LNCAP (cell line): ENCODE results near the gene HEATR5A.

Experiments
- TF ChIP-seq, protein P1 (sequence below): fragments of 450-650 bp; IDR thresholded peaks from 2 replicates; pipeline ENCODE4 v1.5.1; 2017; ENCODE audit warnings: mild to moderate bottlenecking

HEATR5A gene

DNA sequence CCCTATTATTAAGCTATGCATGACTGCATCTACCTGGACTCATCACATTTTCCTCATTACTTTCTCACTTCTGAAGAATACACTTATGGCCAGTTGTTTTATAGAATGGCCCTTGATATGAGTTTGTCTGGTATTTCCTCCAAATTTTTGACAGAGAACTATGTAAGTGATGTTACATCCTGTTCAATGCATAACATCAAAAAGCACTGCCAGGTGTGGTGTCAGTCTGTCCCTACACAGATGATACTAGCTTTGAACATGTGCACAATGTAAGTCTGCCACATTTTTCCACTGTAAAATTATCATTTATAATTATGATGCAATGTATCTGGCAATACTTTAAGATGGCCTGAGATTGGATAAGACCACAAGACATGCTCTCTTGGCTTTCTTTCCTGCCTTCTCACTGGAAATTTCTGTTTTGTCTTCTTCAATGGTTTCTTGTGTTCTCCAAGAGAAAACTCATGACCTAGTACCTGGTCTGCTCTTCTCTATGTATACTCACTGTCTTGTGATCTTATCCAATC lies 28.3 kb downstream of the HEATR5A start:
- TF ChIP-seq, protein P1, sequence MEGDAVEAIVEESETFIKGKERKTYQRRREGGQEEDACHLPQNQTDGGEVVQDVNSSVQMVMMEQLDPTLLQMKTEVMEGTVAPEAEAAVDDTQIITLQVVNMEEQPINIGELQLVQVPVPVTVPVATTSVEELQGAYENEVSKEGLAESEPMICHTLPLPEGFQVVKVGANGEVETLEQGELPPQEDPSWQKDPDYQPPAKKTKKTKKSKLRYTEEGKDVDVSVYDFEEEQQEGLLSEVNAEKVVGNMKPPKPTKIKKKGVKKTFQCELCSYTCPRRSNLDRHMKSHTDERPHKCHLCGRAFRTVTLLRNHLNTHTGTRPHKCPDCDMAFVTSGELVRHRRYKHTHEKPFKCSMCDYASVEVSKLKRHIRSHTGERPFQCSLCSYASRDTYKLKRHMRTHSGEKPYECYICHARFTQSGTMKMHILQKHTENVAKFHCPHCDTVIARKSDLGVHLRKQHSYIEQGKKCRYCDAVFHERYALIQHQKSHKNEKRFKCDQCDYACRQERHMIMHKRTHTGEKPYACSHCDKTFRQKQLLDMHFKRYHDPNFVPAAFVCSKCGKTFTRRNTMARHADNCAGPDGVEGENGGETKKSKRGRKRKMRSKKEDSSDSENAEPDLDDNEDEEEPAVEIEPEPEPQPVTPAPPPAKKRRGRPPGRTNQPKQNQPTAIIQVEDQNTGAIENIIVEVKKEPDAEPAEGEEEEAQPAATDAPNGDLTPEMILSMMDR: no peak

DNA sequence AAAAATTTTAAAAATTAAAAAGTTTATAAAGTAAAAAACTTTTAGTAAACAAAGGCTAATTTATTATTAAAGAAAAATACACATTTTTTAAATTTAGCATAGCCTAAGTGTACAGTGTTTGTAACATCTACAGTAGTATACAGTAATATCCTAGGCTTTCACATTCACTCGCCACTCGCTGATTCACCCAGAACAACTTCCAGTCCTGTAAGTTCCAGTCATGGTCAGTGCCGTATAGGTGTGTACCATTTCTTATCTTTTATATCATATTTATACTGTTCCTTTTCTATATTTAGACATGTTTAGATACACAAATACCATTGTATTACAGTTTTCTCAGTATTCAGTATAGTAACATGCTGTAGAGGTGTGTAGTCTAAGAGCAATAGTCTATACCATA lies 28.9 kb downstream of the HEATR5A start:
- TF ChIP-seq, protein P1: no peak

DNA sequence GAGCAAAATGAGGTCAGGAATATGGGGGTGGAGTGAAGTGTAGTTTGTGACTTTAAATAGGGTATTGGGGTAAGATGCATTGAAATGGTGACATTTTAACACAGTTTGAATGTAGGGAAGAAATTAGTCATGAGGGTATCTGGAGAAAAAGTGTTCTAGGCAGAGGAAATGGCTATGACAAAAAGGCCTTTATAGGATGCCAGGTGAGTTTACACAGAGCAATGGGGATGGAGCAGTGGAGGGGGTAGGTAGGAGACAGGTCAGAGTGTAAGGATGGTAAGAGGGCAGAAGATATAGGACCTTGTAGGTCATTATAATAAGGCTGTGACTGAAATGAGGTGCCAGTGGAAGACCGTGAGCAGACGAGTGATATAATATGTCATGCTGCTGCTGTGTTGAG lies 30.4 kb downstream of the HEATR5A start:
- TF ChIP-seq, protein P1: no peak

DNA sequence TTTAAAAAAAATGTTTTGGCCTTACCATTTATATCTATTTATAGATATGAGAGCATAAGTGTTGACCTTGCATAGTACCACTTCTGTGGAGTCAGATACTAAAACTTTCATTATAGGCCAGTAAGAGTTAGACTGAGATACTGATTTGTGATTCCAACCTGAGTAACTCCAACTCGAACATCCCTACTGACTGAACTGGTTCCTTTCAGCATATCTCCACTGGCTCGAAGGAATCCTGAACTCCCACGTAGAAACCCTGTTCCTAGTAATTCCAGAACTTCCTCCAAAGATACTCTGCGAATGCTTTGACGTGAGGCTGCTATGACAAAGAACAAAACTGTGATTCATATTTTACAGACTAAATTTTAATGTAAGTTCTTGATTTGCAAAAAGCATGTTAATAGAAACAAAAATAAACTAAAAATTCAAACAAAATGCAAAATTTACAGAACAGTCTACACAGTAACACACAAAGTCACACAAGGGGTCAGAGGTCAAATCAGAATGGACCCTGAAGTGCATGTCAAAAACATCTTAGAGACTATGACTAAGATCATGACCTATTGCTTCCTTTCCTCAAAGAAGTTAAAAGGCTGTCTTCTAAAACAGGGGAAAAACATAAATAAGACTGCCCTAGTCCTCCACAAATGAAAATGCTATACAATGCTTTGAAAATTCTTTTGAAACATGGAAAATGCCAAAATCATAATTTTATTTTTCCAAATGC lies 31.5 kb downstream of the HEATR5A start:
- TF ChIP-seq, protein P1: no peak

DNA sequence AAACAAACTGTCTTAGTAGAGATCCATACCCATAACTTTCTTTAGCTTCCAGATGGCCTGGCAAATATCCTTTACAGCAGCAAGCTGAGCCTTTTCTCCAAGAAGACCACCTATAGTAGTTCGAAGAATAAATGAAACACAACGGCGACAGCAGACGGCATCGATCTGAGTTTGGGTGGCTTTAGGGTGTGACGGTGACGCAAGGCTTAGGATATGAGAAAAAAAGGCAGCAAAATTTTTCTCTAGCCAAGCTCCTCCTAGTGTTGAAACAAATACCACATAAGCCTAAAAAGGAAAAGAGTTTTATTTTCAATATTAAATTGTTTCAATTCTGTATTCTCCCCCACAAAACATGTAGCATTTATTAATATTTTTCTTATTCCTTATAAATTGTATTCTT lies 33.3 kb downstream of the HEATR5A start:
- TF ChIP-seq, protein P1: no peak

DNA sequence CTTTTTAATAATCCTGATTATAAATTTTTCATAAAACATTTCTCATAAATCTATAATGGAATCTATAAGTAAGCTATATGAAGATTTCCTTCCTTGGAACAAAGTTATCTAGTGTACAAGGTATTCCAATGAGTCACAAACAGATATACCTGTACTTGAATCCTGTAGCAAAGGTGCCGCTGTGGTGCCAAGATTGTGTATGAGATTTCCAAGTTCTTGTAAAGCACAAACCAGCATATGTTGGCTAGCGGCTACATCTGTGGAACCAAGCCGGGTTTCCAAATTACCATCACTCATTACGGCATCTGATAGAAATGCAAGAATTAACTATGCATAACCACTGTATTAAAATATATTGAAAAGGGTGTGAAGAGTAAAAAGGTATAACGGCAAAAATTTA lies 34.1 kb downstream of the HEATR5A start:
- TF ChIP-seq, protein P1: no peak

DNA sequence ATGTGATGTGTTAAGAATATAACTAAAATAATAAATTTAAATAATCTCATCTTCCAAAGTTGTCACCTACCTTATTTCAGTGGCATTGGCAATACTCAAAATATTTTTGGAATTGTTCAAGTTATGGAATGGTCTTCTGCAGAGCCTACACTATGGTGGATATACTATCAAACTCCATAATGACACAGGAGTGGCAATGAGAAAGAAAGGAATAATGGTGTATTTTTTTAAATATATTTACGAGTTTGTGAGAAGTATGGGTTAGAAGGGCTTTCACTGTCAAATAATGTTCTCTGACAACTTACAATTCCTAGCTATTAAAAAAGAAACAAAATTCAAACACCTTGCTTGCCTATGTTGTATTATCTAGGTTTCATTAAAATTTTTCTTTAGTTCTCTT lies 38.1 kb downstream of the HEATR5A start:
- TF ChIP-seq, protein P1: no peak

DNA sequence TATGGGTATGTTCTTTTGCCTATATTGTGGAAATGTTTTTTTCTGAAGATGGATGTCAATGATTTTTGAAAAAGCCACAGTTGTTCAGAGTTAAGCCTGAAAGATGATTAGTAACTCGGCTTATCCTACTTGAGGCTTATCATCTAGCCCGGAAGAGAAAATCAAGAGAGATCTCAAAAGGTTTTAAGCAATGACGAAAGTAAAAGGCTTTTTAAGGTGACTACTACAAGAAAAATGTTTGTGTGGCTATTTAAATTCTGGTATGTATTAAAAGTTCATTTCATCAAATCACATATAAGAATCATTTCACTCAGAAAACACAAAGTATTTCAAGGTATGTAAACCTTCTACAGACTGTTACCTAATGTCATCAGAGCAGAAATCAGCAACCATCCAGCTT lies 40.2 kb downstream of the HEATR5A start:
- TF ChIP-seq, protein P1: no peak
